Measurements from ENCODE around the gene PRR35.

The PRR35 gene

GRCh38 chr16:551210-551609 lies 9.0 kb upstream of the PRR35 start:
- Histone ChIP-seq H3K27ac (no peak overlapping the region), H3K27me3 (ENCODE audit: insufficient read depth, low read depth, severe bottlenecking) (no peaks in the 10 kb centered on the region), H3K9me3 (ENCODE audit: severe bottlenecking) (no peaks in the 10 kb centered on the region), H3K36me3 (peaks cover 26% of the 10 kb centered on the region), H3K4me3 (ENCODE audit: low read depth, low read length) (no peak overlapping the region)
- TF ChIP-seq CTCF (IDR thresholded peaks at IDR 0.05; ENCODE audit: low read depth, low read length) = no peak
- DNase-seq = no peak

GRCh38 chr16:552171-552570 lies 8.0 kb upstream of the PRR35 start:
- Histone ChIP-seq H3K9me3 (ENCODE audit: severe bottlenecking) (no peaks in the 10 kb centered on the region), H3K27me3 (ENCODE audit: insufficient read depth, low read depth, severe bottlenecking) (no peaks in the 10 kb centered on the region), H3K4me3 (ENCODE audit: low read depth, low read length) (no peak overlapping the region), H3K36me3 (peaks cover 26% of the 10 kb centered on the region), H3K27ac (no peak overlapping the region)
- no peak for DNase-seq
- no peak for TF ChIP-seq CTCF (IDR thresholded peaks at IDR 0.05; ENCODE audit: low read depth, low read length)

GRCh38 chr16:553601-554296 lies 6.4 kb upstream of the PRR35 start:
- Histone ChIP-seq H3K4me3 (ENCODE audit: low read depth, low read length) (no peak overlapping the region), H3K27ac (no peak overlapping the region), H3K36me3 (peaks cover 22% of the 10 kb centered on the region), H3K27me3 (ENCODE audit: insufficient read depth, low read depth, severe bottlenecking) (no peaks in the 10 kb centered on the region), H3K9me3 (ENCODE audit: severe bottlenecking) (no peaks in the 10 kb centered on the region)
- DNase-seq = no peak
- no peak for TF ChIP-seq CTCF (IDR thresholded peaks at IDR 0.05; ENCODE audit: low read depth, low read length)

GRCh38 chr16:554297-554621 lies 5.9 kb upstream of the PRR35 start:
- DNase-seq = no peak
- no peak for TF ChIP-seq CTCF (IDR thresholded peaks at IDR 0.05; ENCODE audit: low read depth, low read length)
- no peak overlapping the region for H3K4me3 ChIP-seq (ENCODE audit: low read depth, low read length)
- H3K27me3 ChIP-seq (ENCODE audit: insufficient read depth, low read depth, severe bottlenecking) = no peaks in the 10 kb centered on the region
- H3K27ac ChIP-seq = no peak overlapping the region
- H3K9me3 ChIP-seq (ENCODE audit: severe bottlenecking) = no peaks in the 10 kb centered on the region
- peaks cover 21% of the 10 kb centered on the region for H3K36me3 ChIP-seq

- no peaks in the 10 kb centered on the region for H3K9me3 ChIP-seq (ENCODE audit: severe bottlenecking)
These were observed 5.4 kb upstream of the PRR35 start for GRCh38 chr16:554640-555365.

More at GRCh38 chr16:554640-555365, 5.4 kb upstream of the PRR35 start:
- Histone ChIP-seq H3K27ac (no peak overlapping the region), H3K27me3 (ENCODE audit: insufficient read depth, low read depth, severe bottlenecking) (peaks cover 4% of the 10 kb centered on the region), H3K36me3 (peaks cover 17% of the 10 kb centered on the region), H3K4me3 (ENCODE audit: low read depth, low read length) (no peak overlapping the region)
- no peak for TF ChIP-seq CTCF (IDR thresholded peaks at IDR 0.05; ENCODE audit: low read depth, low read length)
- DNase-seq = no peak
